Measurements from ENCODE around the gene ROPN1.
"Not testable (repeated sequence)": the region's sequence is repeated elsewhere in the genome, so short reads cannot be mapped to it uniquely, and the experiment has no call there.

- not testable (repeated sequence) for TF ChIP-seq CTCF (conservative IDR thresholded peaks at IDR 0.05 in 1 of 2, IDR thresholded peaks at IDR 0.05 in 1 of 2; ENCODE audit: low read depth in 1 of 2, low read length in 2 of 2); EZH2 (IDR thresholded peaks at IDR 0.05; ENCODE audit: low read length, missing control alignments)
Observed at GRCh38 chr3:123991730-123992588, at the start of gene ROPN1.
